K562 (cell line): ENCODE results near the gene PRR7. TPM values are rescaled to one million over a fixed set of nuclear protein-coding genes. Genes with fewer than 3 reads are reported as not detected.
A peak's percentile ranks its signal among the peaks of the same experiment; 100 is the strongest.

Source experiments
- BCOR ChIP-seq: fragments of 450-650 bp; IDR thresholded peaks from 2 replicates; pipeline ENCODE4 v1.6.1; 2016
- GABPB1 ChIP-seq: sonication (generic); formaldehyde crosslinking; IDR thresholded peaks from 2 replicates; pipeline ENCODE4 v1.8.0; 2022; ENCODE audit warnings: mild to moderate bottlenecking, missing genetic modification reagents
- HCFC1 ChIP-seq: IDR thresholded peaks from 2 replicates; pipeline ENCODE4 v1.6.1; 2012; ENCODE audit warnings: low read depth, low read length, improper control_type of control experiment
- KLF16 ChIP-seq: IDR thresholded peaks from 2 replicates; pipeline ENCODE4 v1.6.1; 2016; ENCODE audit warnings: antibody characterized with exemption
- MEIS2 ChIP-seq: fragments of 450-650 bp; IDR thresholded peaks from 2 replicates; pipeline ENCODE4 v1.6.1; 2014; ENCODE audit warnings: mild to moderate bottlenecking; ENCODE audit not compliant: partially characterized antibody
- RBM39 ChIP-seq: fragments of 200-400 bp; formaldehyde crosslinking; optimal IDR thresholded peaks from 2 replicates; pipeline ENCODE3; 2018; ENCODE audit warnings: low read depth, low read length
- SAFB ChIP-seq: fragments of 200-400 bp; formaldehyde crosslinking; IDR thresholded peaks from 2 replicates; pipeline ENCODE4 v1.6.1; 2017; ENCODE audit warnings: low read depth, low read length, borderline replicate concordance
- SMARCB1 ChIP-seq: IDR thresholded peaks from 2 replicates; pipeline ENCODE4 v1.6.1; 2011; ENCODE audit warnings: improper control_type of control experiment, low read depth; ENCODE audit not compliant: insufficient read length
- SP2 ChIP-seq: IDR thresholded peaks from 2 replicates; pipeline ENCODE4 v1.6.1; 2011; ENCODE audit warnings: mild to moderate bottlenecking, low read depth, low read length, moderate library complexity; ENCODE audit not compliant: poor library complexity, severe bottlenecking; ENCODE audit errors: extremely low read depth
- TAF1 ChIP-seq: IDR thresholded peaks from 2 replicates; pipeline ENCODE4 v1.6.1; 2011; ENCODE audit warnings: mild to moderate bottlenecking, low read length, moderate library complexity; ENCODE audit not compliant: insufficient read depth, control insufficient read depth, severe bottlenecking; ENCODE audit errors: extremely low read depth
- THAP7 ChIP-seq: fragments of 250-450 bp; sonication (Bioruptor Pico); IDR thresholded peaks from 2 replicates; pipeline ENCODE4 v1.5.0; 2021
- ZKSCAN8 ChIP-seq: fragments of 200-800 bp; sonication (Bioruptor generic); IDR thresholded peaks from 2 replicates; pipeline ENCODE4 v1.6.1; 2016; ENCODE audit warnings: missing genetic modification characterization, missing compliant biosample characterization
- ZNF592 ChIP-seq: fragments of 450-650 bp; IDR thresholded peaks from 2 replicates; pipeline ENCODE4 v1.6.1; 2017; ENCODE audit warnings: antibody characterized with exemption, mild to moderate bottlenecking
- ZNF644 ChIP-seq: fragments of 200-800 bp; sonication (Bioruptor generic); IDR thresholded peaks from 2 replicates; pipeline ENCODE4 v1.6.1; 2016; ENCODE audit warnings: low read depth, missing genetic modification characterization, missing compliant biosample characterization
- polyA plus RNA-seq, 8 experiments: library from polyadenylated mRNA; depleted of rRNA in 4 of 8; stranded (reverse) in 5 of 8; unstranded in 3 of 8; fragments of >200 nt; fragmentation: Nextera tagmentation in 2 of 8; fragmentation: Illumina TruSeq in 1 of 8; extraction: Ambion mirVana in 2 of 8; extraction: Trizol in 1 of 8; gene quantifications; 2 replicates each; pipeline versions ENCODE4 v1.2.1 to v1.2.3, GENCODE V29; 2011 to 2014; ENCODE audit warnings: inconsistent platforms in 1 of 8, missing spikeins in 1 of 8
- total RNA-seq, 7 experiments: library from RNA; depleted of rRNA in 6 of 7; stranded (reverse); fragments of >200 nt in 6 of 7; fragmentation: Illumina TruSeq in 2 of 7; extraction: Trizol in 2 of 7; gene quantifications; 2 replicates each; pipeline versions ENCODE4 v1.2.1 to v1.2.3, GENCODE V29; 2011 to 2021; ENCODE audit warnings: low replicate concordance in 1 of 7
- TF ChIP-seq, protein P1 (sequence below): fragments of 450-650 bp; formaldehyde crosslinking; IDR thresholded peaks from 2 replicates; pipeline ENCODE4 v1.4.0; 2020; ENCODE audit warnings: mild to moderate bottlenecking, moderate library complexity
- TF ChIP-seq, protein P2 (sequence below): fragments of 450-650 bp; IDR thresholded peaks from 2 replicates; pipeline ENCODE4 v1.6.1; 2014; ENCODE audit warnings: low read depth, mild to moderate bottlenecking, moderate library complexity, borderline replicate concordance
- TF ChIP-seq, protein P3 (sequence below), 2 experiments: fragments of 450-650 bp in 1 of 2; sonication (generic) in 1 of 2; formaldehyde crosslinking in 1 of 2; IDR thresholded peaks in 1 of 2; conservative IDR thresholded peaks in 1 of 2; 2 replicates each; pipeline versions ENCODE4 v1.6.1 to v1.8.1; 2016 to 2023; ENCODE audit warnings: mild to moderate bottlenecking in 2 of 2, moderate library complexity in 2 of 2, inconsistent platforms in 1 of 2, missing genetic modification reagents in 1 of 2

The PRR7 gene
- total and polyA plus RNA-seq, 9 of the 15 experiments (the other 6 are each of a cell fraction or from before 2014, with no cell fraction given) = 0.80 to 11.3 (median 10.4) TPM; not detected in 4

DNA sequence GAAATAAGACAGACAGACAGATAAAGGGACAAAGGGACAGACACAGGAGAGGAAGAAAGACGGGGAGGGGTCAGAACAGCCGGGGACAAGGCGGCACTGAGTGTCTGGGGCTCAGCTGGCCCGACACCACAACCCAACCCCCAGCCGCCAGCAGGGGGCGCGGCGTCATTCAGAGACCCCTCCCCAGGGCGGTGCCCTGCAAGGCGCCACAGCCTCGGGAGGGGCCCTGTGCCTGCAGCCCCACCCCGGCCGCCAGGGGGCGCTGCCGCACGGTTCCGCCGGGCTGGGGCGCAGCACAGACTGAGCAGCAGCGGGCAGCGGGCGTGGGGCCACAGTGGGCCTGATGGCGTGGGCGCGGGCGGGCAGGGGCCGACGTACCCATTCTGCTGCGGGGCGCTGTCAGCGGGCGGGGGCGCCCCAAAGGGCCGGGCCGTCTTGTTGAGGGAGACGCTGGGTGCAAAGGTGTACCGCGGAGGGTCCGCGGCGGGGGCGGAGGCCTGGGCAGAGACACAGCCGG is 44.9 kb downstream of the PRR7 start (continued):
- TF ChIP-seq RBM39 = no peak
- TF ChIP-seq BCOR = 0 out of 2 replicates have a peak, but pooled peaks have one; percentile 27
- no peak for TF ChIP-seq ZKSCAN8 (CRISPR knock-in tag)
- TF ChIP-seq, protein P1, sequence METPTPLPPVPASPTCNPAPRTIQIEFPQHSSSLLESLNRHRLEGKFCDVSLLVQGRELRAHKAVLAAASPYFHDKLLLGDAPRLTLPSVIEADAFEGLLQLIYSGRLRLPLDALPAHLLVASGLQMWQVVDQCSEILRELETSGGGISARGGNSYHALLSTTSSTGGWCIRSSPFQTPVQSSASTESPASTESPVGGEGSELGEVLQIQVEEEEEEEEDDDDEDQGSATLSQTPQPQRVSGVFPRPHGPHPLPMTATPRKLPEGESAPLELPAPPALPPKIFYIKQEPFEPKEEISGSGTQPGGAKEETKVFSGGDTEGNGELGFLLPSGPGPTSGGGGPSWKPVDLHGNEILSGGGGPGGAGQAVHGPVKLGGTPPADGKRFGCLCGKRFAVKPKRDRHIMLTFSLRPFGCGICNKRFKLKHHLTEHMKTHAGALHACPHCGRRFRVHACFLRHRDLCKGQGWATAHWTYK (CRISPR knock-in tag) = peak; percentile 67; the same call in 1 of the 2 replicates
- peak; percentile 22 for TF ChIP-seq TAF1
- TF ChIP-seq, protein P2, sequence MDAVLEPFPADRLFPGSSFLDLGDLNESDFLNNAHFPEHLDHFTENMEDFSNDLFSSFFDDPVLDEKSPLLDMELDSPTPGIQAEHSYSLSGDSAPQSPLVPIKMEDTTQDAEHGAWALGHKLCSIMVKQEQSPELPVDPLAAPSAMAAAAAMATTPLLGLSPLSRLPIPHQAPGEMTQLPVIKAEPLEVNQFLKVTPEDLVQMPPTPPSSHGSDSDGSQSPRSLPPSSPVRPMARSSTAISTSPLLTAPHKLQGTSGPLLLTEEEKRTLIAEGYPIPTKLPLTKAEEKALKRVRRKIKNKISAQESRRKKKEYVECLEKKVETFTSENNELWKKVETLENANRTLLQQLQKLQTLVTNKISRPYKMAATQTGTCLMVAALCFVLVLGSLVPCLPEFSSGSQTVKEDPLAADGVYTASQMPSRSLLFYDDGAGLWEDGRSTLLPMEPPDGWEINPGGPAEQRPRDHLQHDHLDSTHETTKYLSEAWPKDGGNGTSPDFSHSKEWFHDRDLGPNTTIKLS = peak; percentile 21; the same call in 1 of the 2 replicates
- TF ChIP-seq HCFC1 = peak; percentile 42
- peak; percentile 35; the same call in 1 of the 2 replicates for TF ChIP-seq KLF16
- TF ChIP-seq, protein P3, sequence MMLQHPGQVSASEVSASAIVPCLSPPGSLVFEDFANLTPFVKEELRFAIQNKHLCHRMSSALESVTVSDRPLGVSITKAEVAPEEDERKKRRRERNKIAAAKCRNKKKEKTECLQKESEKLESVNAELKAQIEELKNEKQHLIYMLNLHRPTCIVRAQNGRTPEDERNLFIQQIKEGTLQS (IDR thresholded peaks at IDR 0.05) = no peak
- TF ChIP-seq, protein P3 (CRISPR knock-in tag; conservative IDR thresholded peaks at IDR 0.05) = peak; percentile 82
- peak; percentile 73 for TF ChIP-seq GABPB1 (CRISPR knock-in tag)
- TF ChIP-seq MEIS2 = peak; percentile 6
- TF ChIP-seq ZNF592 = peak; percentile 88
- TF ChIP-seq SP2 = no peak
- peak; percentile 72; the same call in 1 of the 2 replicates for TF ChIP-seq SAFB
- TF ChIP-seq SMARCB1 = peak; percentile 45
- TF ChIP-seq ZNF644 (tag) = no peak
- TF ChIP-seq THAP7 = no peak
